Duodenal mucosa (tissue), 2 donors: Measurements from ENCODE around the gene CLASP1.
"Not testable (repeated sequence)": the region's sequence is repeated elsewhere in the genome, so short reads cannot be mapped to it uniquely, and the experiment has no call there.

Source experiments
- H3K27ac ChIP-seq: one replicate; pipeline ENCODE4 v1.7.0; 2013; ENCODE audit warnings: low read depth, low read length
- H3K27me3 ChIP-seq, 2 donors: one replicate each; pipeline ENCODE4 v1.7.0; 2013; ENCODE audit warnings: low read length in 2 of 2, control low read depth in 1 of 2; ENCODE audit not compliant: insufficient read depth in 2 of 2, control insufficient read depth in 1 of 2
- H3K36me3 ChIP-seq, 2 donors: one replicate each; pipeline ENCODE4 v1.7.0; 2013; ENCODE audit warnings: low read length in 2 of 2, control low read depth in 1 of 2; ENCODE audit not compliant: insufficient read depth in 2 of 2, control insufficient read depth in 1 of 2
- H3K4me1 ChIP-seq, 2 donors: one replicate each; pipeline ENCODE4 v1.7.0; 2013; ENCODE audit warnings: low read length in 2 of 2, control low read depth in 1 of 2; ENCODE audit not compliant: insufficient read depth in 2 of 2, control insufficient read depth in 1 of 2
- H3K4me3 ChIP-seq, 2 donors: one replicate each; pipeline ENCODE4 v1.7.0; 2013; ENCODE audit warnings: low read length in 2 of 2, low read depth in 1 of 2
- H3K9ac ChIP-seq, 2 donors: one replicate each; pipeline ENCODE4 v1.7.0; 2013; ENCODE audit warnings: low read length in 2 of 2, low read depth in 1 of 2
- H3K9me3 ChIP-seq, 2 donors: one replicate each; pipeline ENCODE4 v1.7.0; 2013; ENCODE audit warnings: low read length in 2 of 2, control low read depth in 1 of 2; ENCODE audit not compliant: control insufficient read depth in 1 of 2

CLASP1 gene

GRCh38 chr2:121350402-121350775 is 298.9 kb downstream of the CLASP1 start:
- H3K27ac ChIP-seq, result no peak overlapping the region
- H3K9me3 ChIP-seq, result no peaks in the 10 kb centered on the region
- peaks cover 50 to 90% of the 10 kb centered on the region in 2 donors for H3K36me3 ChIP-seq
- H3K9ac ChIP-seq, result no peak overlapping the region
- H3K4me1 ChIP-seq, result peaks cover 0 to 1% of the 10 kb centered on the region in 2 donors
- no peak overlapping the region for H3K4me3 ChIP-seq
- H3K27me3 ChIP-seq, result no peaks in the 10 kb centered on the region

GRCh38 chr2:121349721-121350401 is 299.4 kb downstream of the CLASP1 start:
- no peak overlapping the region for H3K27ac ChIP-seq
- no peak overlapping the region for H3K9ac ChIP-seq
- no peaks in the 10 kb centered on the region for H3K27me3 ChIP-seq
- H3K9me3 ChIP-seq, result no peaks in the 10 kb centered on the region
- H3K4me3 ChIP-seq, result no peak overlapping the region
- H3K4me1 ChIP-seq, result no peaks in the 10 kb centered on the region
- peaks cover 50 to 93% of the 10 kb centered on the region in 2 donors for H3K36me3 ChIP-seq

GRCh38 chr2:121348128-121348740 is 301.0 kb downstream of the CLASP1 start:
- Histone ChIP-seq H3K27me3 (no peaks in the 10 kb centered on the region), H3K4me3 (no peak overlapping the region), H3K36me3 (peaks cover 47 to 84% of the 10 kb centered on the region in 2 donors), H3K9ac (no peak overlapping the region), H3K9me3 (no peaks in the 10 kb centered on the region), H3K27ac (no peak overlapping the region), H3K4me1 (no peaks in the 10 kb centered on the region)

- no peaks in the 10 kb centered on the region for H3K4me1 ChIP-seq
- H3K9ac ChIP-seq, result no peak overlapping the region
- no peak overlapping the region for H3K27ac ChIP-seq
- H3K27me3 ChIP-seq, result no peaks in the 10 kb centered on the region
- no peak overlapping the region for H3K4me3 ChIP-seq
- H3K9me3 ChIP-seq, result no peaks in the 10 kb centered on the region
- H3K36me3 ChIP-seq, result peaks cover 45 to 83% of the 10 kb centered on the region in 2 donors
These were observed 302.4 kb downstream of the CLASP1 start for GRCh38 chr2:121346859-121347258.

- no peaks in the 10 kb centered on the region for H3K9me3 ChIP-seq
- no peaks in the 10 kb centered on the region for H3K4me1 ChIP-seq
- H3K27ac ChIP-seq, result no peak overlapping the region
- no peak overlapping the region for H3K9ac ChIP-seq
- no peaks in the 10 kb centered on the region for H3K27me3 ChIP-seq
- peaks cover 41 to 78% of the 10 kb centered on the region in 2 donors for H3K36me3 ChIP-seq
- no peak overlapping the region for H3K4me3 ChIP-seq
These were observed 302.9 kb downstream of the CLASP1 start for GRCh38 chr2:121346407-121346806.

- Histone ChIP-seq H3K36me3 (peaks cover 37 to 78% of the 10 kb centered on the region in 2 donors), H3K4me1 (no peaks in the 10 kb centered on the region), H3K4me3 (no peak overlapping the region), H3K27ac (no peak overlapping the region), H3K9ac (no peak overlapping the region), H3K27me3 (no peaks in the 10 kb centered on the region), H3K9me3 (no peaks in the 10 kb centered on the region)
These were observed 303.4 kb downstream of the CLASP1 start for GRCh38 chr2:121345887-121346286.

- no peak overlapping the region for H3K4me3 ChIP-seq
- no peaks in the 10 kb centered on the region for H3K9me3 ChIP-seq
- no peak overlapping the region for H3K9ac ChIP-seq
- H3K4me1 ChIP-seq, result no peaks in the 10 kb centered on the region
- peaks cover 30 to 79% of the 10 kb centered on the region in 2 donors for H3K36me3 ChIP-seq
- H3K27ac ChIP-seq, result no peak overlapping the region
- H3K27me3 ChIP-seq, result no peaks in the 10 kb centered on the region
These were observed 304.2 kb downstream of the CLASP1 start for GRCh38 chr2:121345101-121345500.

GRCh38 chr2:121343828-121344399 is 305.3 kb downstream of the CLASP1 start:
- peaks cover 27 to 80% of the 10 kb centered on the region in 2 donors for H3K36me3 ChIP-seq
- H3K4me1 ChIP-seq, H3K9me3 ChIP-seq, H3K27ac ChIP-seq, H3K27me3 ChIP-seq, H3K4me3 ChIP-seq, H3K9ac ChIP-seq: not testable (repeated sequence)

- Histone ChIP-seq H3K27me3 (no peaks in the 10 kb centered on the region), H3K4me1 (no peaks in the 10 kb centered on the region), H3K4me3 (no peak overlapping the region), H3K9me3 (no peaks in the 10 kb centered on the region), H3K27ac (no peak overlapping the region), H3K36me3 (peaks cover 22 to 82% of the 10 kb centered on the region in 2 donors), H3K9ac (no peak overlapping the region)
These were observed 306.1 kb downstream of the CLASP1 start for GRCh38 chr2:121343191-121343590.

- no peak overlapping the region for H3K9ac ChIP-seq
- no peaks in the 10 kb centered on the region for H3K9me3 ChIP-seq
- peaks cover 17 to 80% of the 10 kb centered on the region in 2 donors for H3K36me3 ChIP-seq
- no peaks in the 10 kb centered on the region for H3K4me1 ChIP-seq
- H3K4me3 ChIP-seq, result no peak overlapping the region
- H3K27me3 ChIP-seq, result no peaks in the 10 kb centered on the region
- no peak overlapping the region for H3K27ac ChIP-seq
These were observed 306.5 kb downstream of the CLASP1 start for GRCh38 chr2:121342751-121343150.
